HEK293 (cell line): ENCODE measurements around the gene TMEM88.

Source experiments
- GFI1B ChIP-seq: fragments of 450-650 bp; formaldehyde crosslinking; IDR thresholded peaks from 2 replicates; pipeline ENCODE4 v1.5.1; 2016; ENCODE audit warnings: missing biosample characterization, missing genetic modification characterization
- HOXC10 ChIP-seq: sonication (generic); formaldehyde crosslinking; IDR thresholded peaks from 2 replicates; pipeline ENCODE4 v1.8.1; 2023; ENCODE audit warnings: mild to moderate bottlenecking, missing genetic modification reagents
- MZF1 ChIP-seq: fragments of 450-650 bp; formaldehyde crosslinking; IDR thresholded peaks from 2 replicates; pipeline ENCODE4 v1.5.1; 2017; ENCODE audit warnings: missing biosample characterization, missing genetic modification characterization, borderline replicate concordance
- OVOL3 ChIP-seq: fragments of 450-650 bp; formaldehyde crosslinking; IDR thresholded peaks from 2 replicates; pipeline ENCODE4 v1.5.1; 2016; ENCODE audit warnings: missing biosample characterization, missing genetic modification characterization
- SCRT1 ChIP-seq: fragments of 450-650 bp; formaldehyde crosslinking; IDR thresholded peaks from 2 replicates; pipeline ENCODE4 v1.5.1; 2016; ENCODE audit warnings: missing biosample characterization, missing genetic modification characterization, borderline replicate concordance
- SCRT2 ChIP-seq: fragments of 450-650 bp; formaldehyde crosslinking; IDR thresholded peaks from 2 replicates; pipeline ENCODE4 v1.5.1; 2016; ENCODE audit warnings: missing biosample characterization, missing genetic modification characterization
- TCF7L2 ChIP-seq: IDR thresholded peaks from 2 replicates; pipeline ENCODE4 v1.6.1; 2011; ENCODE audit warnings: low read depth, mild to moderate bottlenecking, inconsistent platforms, low read length, moderate library complexity, borderline replicate concordance
- ZFP69B ChIP-seq: fragments of 450-650 bp; formaldehyde crosslinking; IDR thresholded peaks from 2 replicates; pipeline ENCODE4 v1.5.1; 2016; ENCODE audit warnings: missing biosample characterization, missing genetic modification characterization
- ZNF302 ChIP-seq: fragments of 450-650 bp; formaldehyde crosslinking; IDR thresholded peaks from 2 replicates; pipeline ENCODE4 v1.5.1; 2016; ENCODE audit warnings: missing biosample characterization, missing genetic modification characterization, low read depth
- ZNF366 ChIP-seq: fragments of 450-650 bp; formaldehyde crosslinking; conservative IDR thresholded peaks from 2 replicates; pipeline ENCODE4 v1.5.1; 2016; ENCODE audit warnings: missing biosample characterization, missing genetic modification characterization
- ZNF514 ChIP-seq: fragments of 450-650 bp; formaldehyde crosslinking; IDR thresholded peaks from 2 replicates; pipeline ENCODE4 v1.5.1; 2016; ENCODE audit warnings: missing biosample characterization, missing genetic modification characterization
- ZNF521 ChIP-seq: fragments of 450-650 bp; formaldehyde crosslinking; IDR thresholded peaks from 2 replicates; pipeline ENCODE4 v1.5.1; 2017; ENCODE audit warnings: missing biosample characterization, mild to moderate bottlenecking, missing genetic modification characterization
- ZNF548 ChIP-seq: fragments of 450-650 bp; formaldehyde crosslinking; IDR thresholded peaks from 2 replicates; pipeline ENCODE4 v1.5.1; 2016; ENCODE audit warnings: missing biosample characterization, missing genetic modification characterization
- ZNF555 ChIP-seq: fragments of 450-650 bp; formaldehyde crosslinking; conservative IDR thresholded peaks from 2 replicates; pipeline ENCODE4 v1.5.1; 2017; ENCODE audit warnings: missing biosample characterization, mild to moderate bottlenecking, missing genetic modification characterization, inconsistent platforms
- ZNF571 ChIP-seq: fragments of 450-650 bp; formaldehyde crosslinking; IDR thresholded peaks from 2 replicates; pipeline ENCODE4 v1.5.0; 2017; ENCODE audit warnings: missing biosample characterization, missing genetic modification characterization
- ZNF610 ChIP-seq: fragments of 450-650 bp; formaldehyde crosslinking; IDR thresholded peaks from 2 replicates; pipeline ENCODE4 v1.5.1; 2016; ENCODE audit warnings: missing biosample characterization, missing genetic modification characterization, borderline replicate concordance
- ZNF621 ChIP-seq: fragments of 450-650 bp; formaldehyde crosslinking; IDR thresholded peaks from 2 replicates; pipeline ENCODE4 v1.5.1; 2017; ENCODE audit warnings: missing biosample characterization, missing genetic modification characterization
- ZNF654 ChIP-seq: fragments of 450-650 bp; formaldehyde crosslinking; IDR thresholded peaks from 2 replicates; pipeline ENCODE4 v1.5.1; 2016; ENCODE audit warnings: low read depth, missing biosample characterization, missing genetic modification characterization
- ZNF658 ChIP-seq: fragments of 450-650 bp; formaldehyde crosslinking; IDR thresholded peaks from 2 replicates; pipeline ENCODE4; 2016; ENCODE audit warnings: missing biosample characterization, missing genetic modification characterization
- ZNF707 ChIP-seq: fragments of 450-650 bp; formaldehyde crosslinking; IDR thresholded peaks from 2 replicates; pipeline ENCODE4 v1.5.1; 2016; ENCODE audit warnings: missing biosample characterization, missing genetic modification characterization
- ZNF792 ChIP-seq: fragments of 450-650 bp; formaldehyde crosslinking; IDR thresholded peaks from 2 replicates; pipeline ENCODE4 v1.5.1; 2016; ENCODE audit warnings: missing biosample characterization, missing genetic modification characterization
- TF ChIP-seq, protein P1 (sequence below): fragments of 450-650 bp; formaldehyde crosslinking; IDR thresholded peaks from 2 replicates; pipeline ENCODE4; 2016; ENCODE audit warnings: missing biosample characterization, missing genetic modification characterization
- TF ChIP-seq, protein P2 (sequence below): fragments of 450-650 bp; formaldehyde crosslinking; IDR thresholded peaks from 2 replicates; pipeline ENCODE4 v1.5.1; 2016; ENCODE audit warnings: missing biosample characterization, missing genetic modification characterization
- TF ChIP-seq, protein P3 (sequence below): fragments of 450-650 bp; formaldehyde crosslinking; IDR thresholded peaks from 2 replicates; pipeline ENCODE4 v1.5.1; 2016; ENCODE audit warnings: missing biosample characterization, missing genetic modification characterization, borderline replicate concordance
- TF ChIP-seq, protein P4 (sequence below): fragments of 450-650 bp; formaldehyde crosslinking; IDR thresholded peaks from 2 replicates; pipeline ENCODE4 v1.5.1; 2017; ENCODE audit warnings: missing biosample characterization, mild to moderate bottlenecking, missing genetic modification characterization, moderate library complexity
- TF ChIP-seq, protein P5 (sequence below): fragments of 450-650 bp; formaldehyde crosslinking; IDR thresholded peaks from 2 replicates; pipeline ENCODE4 v1.5.1; 2017; ENCODE audit warnings: missing biosample characterization, missing genetic modification characterization
- TF ChIP-seq, protein P6 (sequence below): fragments of 450-650 bp; formaldehyde crosslinking; IDR thresholded peaks from 2 replicates; pipeline ENCODE4 v1.5.1; 2016; ENCODE audit warnings: missing biosample characterization, missing genetic modification characterization, borderline replicate concordance

The TMEM88 gene

DNA sequence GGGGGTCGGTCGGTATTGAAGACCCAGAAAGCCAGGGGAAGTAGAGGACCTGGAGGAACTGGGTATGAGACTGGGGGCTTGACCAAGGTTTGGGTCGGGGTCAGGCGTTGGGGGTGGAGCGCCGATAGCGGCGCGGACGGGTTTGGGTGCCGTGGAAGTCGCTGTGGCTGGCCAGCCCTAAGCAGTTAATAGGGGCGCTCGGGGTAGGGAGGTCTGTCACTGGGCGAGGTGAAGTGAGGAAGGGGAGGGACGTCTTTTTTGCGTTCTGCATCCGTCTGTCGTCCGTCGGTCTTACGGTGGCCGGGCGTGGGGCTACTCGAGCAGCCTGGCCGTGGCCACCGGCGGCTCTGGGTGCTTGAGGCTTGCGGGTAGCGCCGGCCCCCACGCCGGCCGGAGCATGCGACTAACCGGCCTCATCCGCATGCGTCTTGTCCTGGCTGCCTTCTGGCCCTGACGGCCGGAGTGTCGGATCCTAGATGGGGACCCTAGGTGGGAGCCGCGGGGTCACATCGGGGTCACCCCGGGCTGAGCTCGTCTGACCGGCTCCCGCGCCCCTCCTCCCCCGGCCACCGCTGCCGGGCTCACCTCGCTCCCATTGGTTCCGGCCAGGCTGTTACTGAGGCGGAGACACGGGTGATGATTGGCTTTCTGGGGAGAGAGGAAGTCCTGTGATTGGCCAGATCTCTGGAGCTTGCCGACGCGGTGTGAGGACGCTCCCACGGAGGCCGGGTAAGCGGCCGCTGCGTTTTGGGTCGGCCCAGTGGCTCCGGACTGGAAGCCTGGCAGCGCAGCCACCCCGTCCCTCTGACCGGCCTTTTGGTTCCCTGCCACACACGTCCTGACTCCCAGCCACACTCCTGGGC, 10.3 kb upstream of the TMEM88 start (continued):
- TF ChIP-seq ZNF707 (no peak), ZNF555 (tag by site-specific recombination) (no peak), ZNF571 (tag by site-specific recombination) (no peak), SCRT1 (tag by site-specific recombination) (no peak), TCF7L2 (no peak), ZNF514 (tag by site-specific recombination) (no peak), ZNF658 (tag by site-specific recombination) (no peak), ZNF610 (tag by site-specific recombination) (0 out of 2 replicates have a peak, but pooled peaks have one; percentile 23), GFI1B (tag by site-specific recombination) (no peak), SCRT2 (tag by site-specific recombination) (no peak), MZF1 (no peak), ZNF521 (tag by site-specific recombination) (no peak), ZNF621 (tag by site-specific recombination) (no peak), ZNF548 (no peak), ZFP69B (no peak), OVOL3 (no peak), ZNF302 (tag by site-specific recombination) (no peak), ZNF654 (tag by site-specific recombination) (no peak), ZNF366 (tag by site-specific recombination) (no peak), ZNF792 (tag by site-specific recombination) (no peak), HOXC10 (no peak)
- TF ChIP-seq, protein P1, sequence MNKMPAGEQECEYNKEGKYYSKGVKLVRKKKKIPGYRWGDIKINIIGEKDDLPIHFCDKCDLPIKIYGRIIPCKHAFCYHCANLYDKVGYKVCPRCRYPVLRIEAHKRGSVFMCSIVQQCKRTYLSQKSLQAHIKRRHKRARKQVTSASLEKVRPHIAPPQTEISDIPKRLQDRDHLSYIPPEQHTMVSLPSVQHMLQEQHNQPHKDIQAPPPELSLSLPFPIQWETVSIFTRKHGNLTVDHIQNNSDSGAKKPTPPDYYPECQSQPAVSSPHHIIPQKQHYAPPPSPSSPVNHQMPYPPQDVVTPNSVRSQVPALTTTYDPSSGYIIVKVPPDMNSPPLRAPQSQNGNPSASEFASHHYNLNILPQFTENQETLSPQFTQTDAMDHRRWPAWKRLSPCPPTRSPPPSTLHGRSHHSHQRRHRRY (tag by site-specific recombination), result no peak
- TF ChIP-seq, protein P2, sequence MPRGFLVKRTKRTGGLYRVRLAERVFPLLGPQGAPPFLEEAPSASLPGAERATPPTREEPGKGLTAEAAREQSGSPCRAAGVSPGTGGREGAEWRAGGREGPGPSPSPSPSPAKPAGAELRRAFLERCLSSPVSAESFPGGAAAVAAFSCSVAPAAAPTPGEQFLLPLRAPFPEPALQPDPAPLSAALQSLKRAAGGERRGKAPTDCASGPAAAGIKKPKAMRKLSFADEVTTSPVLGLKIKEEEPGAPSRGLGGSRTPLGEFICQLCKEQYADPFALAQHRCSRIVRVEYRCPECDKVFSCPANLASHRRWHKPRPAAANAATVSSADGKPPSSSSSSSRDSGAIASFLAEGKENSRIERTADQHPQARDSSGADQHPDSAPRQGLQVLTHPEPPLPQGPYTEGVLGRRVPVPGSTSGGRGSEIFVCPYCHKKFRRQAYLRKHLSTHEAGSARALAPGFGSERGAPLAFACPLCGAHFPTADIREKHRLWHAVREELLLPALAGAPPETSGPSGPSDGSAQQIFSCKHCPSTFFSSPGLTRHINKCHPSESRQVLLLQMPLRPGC (tag by site-specific recombination), result no peak
- TF ChIP-seq, protein P3, sequence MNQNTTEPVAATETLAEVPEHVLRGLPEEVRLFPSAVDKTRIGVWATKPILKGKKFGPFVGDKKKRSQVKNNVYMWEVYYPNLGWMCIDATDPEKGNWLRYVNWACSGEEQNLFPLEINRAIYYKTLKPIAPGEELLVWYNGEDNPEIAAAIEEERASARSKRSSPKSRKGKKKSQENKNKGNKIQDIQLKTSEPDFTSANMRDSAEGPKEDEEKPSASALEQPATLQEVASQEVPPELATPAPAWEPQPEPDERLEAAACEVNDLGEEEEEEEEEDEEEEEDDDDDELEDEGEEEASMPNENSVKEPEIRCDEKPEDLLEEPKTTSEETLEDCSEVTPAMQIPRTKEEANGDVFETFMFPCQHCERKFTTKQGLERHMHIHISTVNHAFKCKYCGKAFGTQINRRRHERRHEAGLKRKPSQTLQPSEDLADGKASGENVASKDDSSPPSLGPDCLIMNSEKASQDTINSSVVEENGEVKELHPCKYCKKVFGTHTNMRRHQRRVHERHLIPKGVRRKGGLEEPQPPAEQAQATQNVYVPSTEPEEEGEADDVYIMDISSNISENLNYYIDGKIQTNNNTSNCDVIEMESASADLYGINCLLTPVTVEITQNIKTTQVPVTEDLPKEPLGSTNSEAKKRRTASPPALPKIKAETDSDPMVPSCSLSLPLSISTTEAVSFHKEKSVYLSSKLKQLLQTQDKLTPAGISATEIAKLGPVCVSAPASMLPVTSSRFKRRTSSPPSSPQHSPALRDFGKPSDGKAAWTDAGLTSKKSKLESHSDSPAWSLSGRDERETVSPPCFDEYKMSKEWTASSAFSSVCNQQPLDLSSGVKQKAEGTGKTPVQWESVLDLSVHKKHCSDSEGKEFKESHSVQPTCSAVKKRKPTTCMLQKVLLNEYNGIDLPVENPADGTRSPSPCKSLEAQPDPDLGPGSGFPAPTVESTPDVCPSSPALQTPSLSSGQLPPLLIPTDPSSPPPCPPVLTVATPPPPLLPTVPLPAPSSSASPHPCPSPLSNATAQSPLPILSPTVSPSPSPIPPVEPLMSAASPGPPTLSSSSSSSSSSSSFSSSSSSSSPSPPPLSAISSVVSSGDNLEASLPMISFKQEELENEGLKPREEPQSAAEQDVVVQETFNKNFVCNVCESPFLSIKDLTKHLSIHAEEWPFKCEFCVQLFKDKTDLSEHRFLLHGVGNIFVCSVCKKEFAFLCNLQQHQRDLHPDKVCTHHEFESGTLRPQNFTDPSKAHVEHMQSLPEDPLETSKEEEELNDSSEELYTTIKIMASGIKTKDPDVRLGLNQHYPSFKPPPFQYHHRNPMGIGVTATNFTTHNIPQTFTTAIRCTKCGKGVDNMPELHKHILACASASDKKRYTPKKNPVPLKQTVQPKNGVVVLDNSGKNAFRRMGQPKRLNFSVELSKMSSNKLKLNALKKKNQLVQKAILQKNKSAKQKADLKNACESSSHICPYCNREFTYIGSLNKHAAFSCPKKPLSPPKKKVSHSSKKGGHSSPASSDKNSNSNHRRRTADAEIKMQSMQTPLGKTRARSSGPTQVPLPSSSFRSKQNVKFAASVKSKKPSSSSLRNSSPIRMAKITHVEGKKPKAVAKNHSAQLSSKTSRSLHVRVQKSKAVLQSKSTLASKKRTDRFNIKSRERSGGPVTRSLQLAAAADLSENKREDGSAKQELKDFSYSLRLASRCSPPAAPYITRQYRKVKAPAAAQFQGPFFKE (tag by site-specific recombination), result no peak
- TF ChIP-seq, protein P4, sequence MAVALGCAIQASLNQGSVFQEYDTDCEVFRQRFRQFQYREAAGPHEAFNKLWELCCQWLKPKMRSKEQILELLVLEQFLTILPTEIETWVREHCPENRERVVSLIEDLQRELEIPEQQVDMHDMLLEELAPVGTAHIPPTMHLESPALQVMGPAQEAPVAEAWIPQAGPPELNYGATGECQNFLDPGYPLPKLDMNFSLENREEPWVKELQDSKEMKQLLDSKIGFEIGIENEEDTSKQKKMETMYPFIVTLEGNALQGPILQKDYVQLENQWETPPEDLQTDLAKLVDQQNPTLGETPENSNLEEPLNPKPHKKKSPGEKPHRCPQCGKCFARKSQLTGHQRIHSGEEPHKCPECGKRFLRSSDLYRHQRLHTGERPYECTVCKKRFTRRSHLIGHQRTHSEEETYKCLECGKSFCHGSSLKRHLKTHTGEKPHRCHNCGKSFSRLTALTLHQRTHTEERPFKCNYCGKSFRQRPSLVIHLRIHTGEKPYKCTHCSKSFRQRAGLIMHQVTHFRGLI (tag by site-specific recombination), result no peak; the same call in 1 of the 2 replicates
- TF ChIP-seq, protein P5, sequence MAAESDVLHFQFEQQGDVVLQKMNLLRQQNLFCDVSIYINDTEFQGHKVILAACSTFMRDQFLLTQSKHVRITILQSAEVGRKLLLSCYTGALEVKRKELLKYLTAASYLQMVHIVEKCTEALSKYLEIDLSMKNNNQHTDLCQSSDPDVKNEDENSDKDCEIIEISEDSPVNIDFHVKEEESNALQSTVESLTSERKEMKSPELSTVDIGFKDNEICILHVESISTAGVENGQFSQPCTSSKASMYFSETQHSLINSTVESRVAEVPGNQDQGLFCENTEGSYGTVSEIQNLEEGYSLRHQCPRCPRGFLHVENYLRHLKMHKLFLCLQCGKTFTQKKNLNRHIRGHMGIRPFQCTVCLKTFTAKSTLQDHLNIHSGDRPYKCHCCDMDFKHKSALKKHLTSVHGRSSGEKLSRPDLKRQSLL (tag by site-specific recombination), result peak; percentile 71
- TF ChIP-seq, protein P6, sequence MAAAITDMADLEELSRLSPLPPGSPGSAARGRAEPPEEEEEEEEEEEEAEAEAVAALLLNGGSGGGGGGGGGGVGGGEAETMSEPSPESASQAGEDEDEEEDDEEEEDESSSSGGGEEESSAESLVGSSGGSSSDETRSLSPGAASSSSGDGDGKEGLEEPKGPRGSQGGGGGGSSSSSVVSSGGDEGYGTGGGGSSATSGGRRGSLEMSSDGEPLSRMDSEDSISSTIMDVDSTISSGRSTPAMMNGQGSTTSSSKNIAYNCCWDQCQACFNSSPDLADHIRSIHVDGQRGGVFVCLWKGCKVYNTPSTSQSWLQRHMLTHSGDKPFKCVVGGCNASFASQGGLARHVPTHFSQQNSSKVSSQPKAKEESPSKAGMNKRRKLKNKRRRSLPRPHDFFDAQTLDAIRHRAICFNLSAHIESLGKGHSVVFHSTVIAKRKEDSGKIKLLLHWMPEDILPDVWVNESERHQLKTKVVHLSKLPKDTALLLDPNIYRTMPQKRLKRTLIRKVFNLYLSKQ (tag by site-specific recombination), result no peak
